ENCODE results near the gene KLHL40. TPM values are rescaled to one million over a fixed set of nuclear protein-coding genes. Genes with fewer than 3 reads are reported as not detected.
A peak's percentile ranks its signal among the peaks of the same experiment; 100 is the strongest.

The KLHL40 gene
- total RNA-seq, 4 donors from 2014 or later: not detected

GRCh38 chr3:42662037-42662812, 23.1 kb upstream of the KLHL40 start:
- Histone ChIP-seq H3K27me3 (no peaks in the 10 kb centered on the region), H3K36me3 (peaks cover 0 to 5% of the 10 kb centered on the region in 2 donors), H3K4me1 (no peaks in the 10 kb centered on the region), H3K4me3 (replicated peaks in 1 of 3) (no peak overlapping the region), H3K9me3 (no peaks in the 10 kb centered on the region), H3K27ac (no peak overlapping the region)
- no peak for DNase-seq
- no peak for TF ChIP-seq CTCF (IDR thresholded peaks at IDR 0.05)
- no peak for TF ChIP-seq POLR2A (IDR thresholded peaks at IDR 0.05)
- WGBS, 2 donors: 77 to 90% methylated on average over 4 to 7 of the region's 7 CpGs
- intact Hi-C loops (cut with DNase I): no loop called here

- H3K9me3 ChIP-seq: no peaks in the 10 kb centered on the region
- no peaks in the 10 kb centered on the region for H3K27me3 ChIP-seq
- no peaks in the 10 kb centered on the region for H3K4me1 ChIP-seq
- H3K36me3 ChIP-seq: peaks cover 0 to 5% of the 10 kb centered on the region in 2 donors
- TF ChIP-seq CTCF (IDR thresholded peaks at IDR 0.05) (no peak), POLR2A (IDR thresholded peaks at IDR 0.05) (no peak)
- 77 to 87% methylated on average over 5 to 8 of the region's 12 CpGs for WGBS, 2 donors
- intact Hi-C loops (cut with DNase I): no loop called here
- no peak overlapping the region for H3K4me3 ChIP-seq (replicated peaks in 1 of 3)
- no peak for DNase-seq
- H3K27ac ChIP-seq: no peak overlapping the region
These were observed 22.4 kb upstream of the KLHL40 start for GRCh38 chr3:42662813-42663535.

GRCh38 chr3:42663581-42664437, 21.5 kb upstream of the KLHL40 start:
- TF ChIP-seq CTCF (IDR thresholded peaks at IDR 0.05) (no peak), POLR2A (IDR thresholded peaks at IDR 0.05) (no peak)
- no peak overlapping the region for H3K4me3 ChIP-seq (replicated peaks in 1 of 3)
- H3K9me3 ChIP-seq: no peaks in the 10 kb centered on the region
- DNase-seq: peak; percentile 39 to 55
- WGBS, 2 donors: 85 to 89% methylated on average over 20 to 26 of the region's 38 CpGs
- no peaks in the 10 kb centered on the region for H3K27me3 ChIP-seq
- peaks cover 0 to under 1% of the 10 kb centered on the region in 2 donors for H3K36me3 ChIP-seq
- no peak overlapping the region for H3K27ac ChIP-seq
- no peaks in the 10 kb centered on the region for H3K4me1 ChIP-seq
- intact Hi-C loops (cut with DNase I): no loop called here

- intact Hi-C loops (cut with DNase I): no loop called here
- no peak for DNase-seq
- Histone ChIP-seq H3K36me3 (no peaks in the 10 kb centered on the region), H3K4me3 (replicated peaks in 1 of 3) (no peak overlapping the region), H3K9me3 (no peaks in the 10 kb centered on the region), H3K4me1 (no peaks in the 10 kb centered on the region), H3K27ac (no peak overlapping the region), H3K27me3 (no peaks in the 10 kb centered on the region)
- TF ChIP-seq CTCF (IDR thresholded peaks at IDR 0.05) (no peak), POLR2A (IDR thresholded peaks at IDR 0.05) (no peak)
- WGBS, 2 donors: 92 to 93% methylated on average over 11 to 12 of the region's 19 CpGs
These were observed 20.9 kb upstream of the KLHL40 start for GRCh38 chr3:42664438-42664803.

Measured in thyroid gland (tissue), 4 donors.